Omental fat pad (tissue), 4 donors: ENCODE measurements around the gene CMTM5. TPM values are rescaled to one million over a fixed set of nuclear protein-coding genes. Genes with fewer than 3 reads are reported as not detected.
"Not testable (repeated sequence)": the region's sequence is repeated elsewhere in the genome, so short reads cannot be mapped to it uniquely, and the experiment has no call there.

Source experiments
- ATAC-seq: fragments of 150-250 bp; one replicate; pipeline ENCODE4 v1.9.1; 2016; ENCODE audit warnings: mild to moderate bottlenecking, moderate library complexity; ENCODE audit not compliant: low FRiP score
- DNase-seq: peaks from one replicate; pipeline ENCODE4 v3.0.0-alpha.2; 2019; ENCODE audit warnings: low spot score
- CTCF ChIP-seq, 3 donors: fragments of 450-650 bp; IDR thresholded peaks; one replicate each; pipeline ENCODE4 v1.5.1; 2016 to 2017; ENCODE audit warnings: antibody characterized with exemption in 3 of 3, mild to moderate bottlenecking in 3 of 3, moderate library complexity in 2 of 3
- total RNA-seq, 4 donors: library from RNA; depleted of rRNA; stranded (reverse); fragments of >200 nt; gene quantifications; one replicate each; pipeline ENCODE4 v1.1.0, GENCODE V29; 2016

CMTM5 gene
- total RNA-seq, 4 donors from 2014 or later: not detected

GRCh38 chr14:23382731-23383440, 6.0 kb downstream of the CMTM5 start:
- no peak for TF ChIP-seq CTCF (IDR thresholded peaks at IDR 0.05)
- ATAC-seq (no peak), DNase-seq (no peak)

GRCh38 chr14:23384364-23385080, 7.7 kb downstream of the CMTM5 start:
- DNase-seq: no peak
- no peak for TF ChIP-seq CTCF (IDR thresholded peaks at IDR 0.05)
- ATAC-seq: no peak

- no peak for ATAC-seq
- no peak for TF ChIP-seq CTCF (IDR thresholded peaks at IDR 0.05)
- no peak for DNase-seq
Measured at GRCh38 chr14:23385244-23385641, 8.4 kb downstream of the CMTM5 start.

- TF ChIP-seq CTCF (IDR thresholded peaks at IDR 0.05): no peak
- ATAC-seq (no peak), DNase-seq (no peak)
Measured at GRCh38 chr14:23385642-23386265, 8.9 kb downstream of the CMTM5 start.

- not testable (repeated sequence) for DNase-seq, ATAC-seq
Measured at GRCh38 chr14:23386266-23386657, 9.4 kb downstream of the CMTM5 start.

GRCh38 chr14:23386999-23387398, 10.2 kb downstream of the CMTM5 start:
- no peak for ATAC-seq
- DNase-seq: no peak
- TF ChIP-seq CTCF (IDR thresholded peaks at IDR 0.05): no peak

GRCh38 chr14:23387916-23388882, 11.4 kb downstream of the CMTM5 start:
- DNase-seq (no peak), ATAC-seq (no peak)
- no peak for TF ChIP-seq CTCF (IDR thresholded peaks at IDR 0.05)
